ENCODE results near the gene C5.

DNA sequence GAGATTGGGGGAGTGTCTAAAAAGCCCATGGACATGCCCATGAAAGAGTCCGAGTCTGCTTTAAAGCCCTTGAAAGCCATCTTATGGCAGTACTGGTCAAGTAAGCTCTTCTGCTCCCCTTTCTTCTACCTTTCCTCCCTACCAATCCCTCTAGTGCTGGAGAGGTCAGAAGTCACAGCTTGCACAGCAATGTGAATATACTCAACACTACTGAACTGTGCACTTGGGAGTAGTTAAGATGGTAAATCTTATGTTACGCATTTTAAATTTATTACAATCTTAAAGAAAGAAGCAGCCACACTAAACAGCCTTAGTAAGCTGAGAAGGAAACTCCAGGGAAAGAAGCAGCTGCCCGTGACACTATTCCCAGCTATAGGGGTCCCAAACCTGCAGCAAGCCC lies 111.2 kb downstream of the C5 start:
- TF ChIP-seq, protein P1, sequence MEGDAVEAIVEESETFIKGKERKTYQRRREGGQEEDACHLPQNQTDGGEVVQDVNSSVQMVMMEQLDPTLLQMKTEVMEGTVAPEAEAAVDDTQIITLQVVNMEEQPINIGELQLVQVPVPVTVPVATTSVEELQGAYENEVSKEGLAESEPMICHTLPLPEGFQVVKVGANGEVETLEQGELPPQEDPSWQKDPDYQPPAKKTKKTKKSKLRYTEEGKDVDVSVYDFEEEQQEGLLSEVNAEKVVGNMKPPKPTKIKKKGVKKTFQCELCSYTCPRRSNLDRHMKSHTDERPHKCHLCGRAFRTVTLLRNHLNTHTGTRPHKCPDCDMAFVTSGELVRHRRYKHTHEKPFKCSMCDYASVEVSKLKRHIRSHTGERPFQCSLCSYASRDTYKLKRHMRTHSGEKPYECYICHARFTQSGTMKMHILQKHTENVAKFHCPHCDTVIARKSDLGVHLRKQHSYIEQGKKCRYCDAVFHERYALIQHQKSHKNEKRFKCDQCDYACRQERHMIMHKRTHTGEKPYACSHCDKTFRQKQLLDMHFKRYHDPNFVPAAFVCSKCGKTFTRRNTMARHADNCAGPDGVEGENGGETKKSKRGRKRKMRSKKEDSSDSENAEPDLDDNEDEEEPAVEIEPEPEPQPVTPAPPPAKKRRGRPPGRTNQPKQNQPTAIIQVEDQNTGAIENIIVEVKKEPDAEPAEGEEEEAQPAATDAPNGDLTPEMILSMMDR (IDR thresholded peaks at IDR 0.05) = no peak
- no peak for TF ChIP-seq POLR2A (IDR thresholded peaks at IDR 0.05)
